ENCODE results near the gene MKNK2. TPM values are rescaled to one million over a fixed set of nuclear protein-coding genes. Genes with fewer than 3 reads are reported as not detected.
A peak's percentile ranks its signal among the peaks of the same experiment; 100 is the strongest.

MKNK2 gene
- total and polyA plus RNA-seq, 3 donors from 2014 or later, result 76.5 to 103 (median 93.0) TPM

- TF ChIP-seq CTCF (IDR thresholded peaks at IDR 0.05) (no peak), POLR2A (IDR thresholded peaks at IDR 0.05) (no peak)
- WGBS, 2 donors, result 73 to 82% methylated on average over 4 to 9 of the region's 9 CpGs
- no peaks in the 10 kb centered on the region for H3K9me3 ChIP-seq
- no peak overlapping the region for H3K4me3 ChIP-seq
- H3K27ac ChIP-seq, result peak overlapping the region; percentile 78 to 89
- DNase-seq, result no peak
- intact Hi-C loops (cut with DNase I; ENCODE audit: low total_unique reads), result no loop called here
- no peaks in the 10 kb centered on the region for H3K27me3 ChIP-seq
- peaks cover 67% of the 10 kb centered on the region for H3K4me1 ChIP-seq
- H3K36me3 ChIP-seq (ENCODE audit: low read depth, missing control alignments), result no peaks in the 10 kb centered on the region
These were observed 7.8 kb downstream of the MKNK2 start for GRCh38 chr19:2043251-2043641.

- peak overlapping the region in 1 of 2 donors; percentile 21 for H3K4me3 ChIP-seq
- intact Hi-C loops (cut with DNase I; ENCODE audit: low total_unique reads), result no loop called here
- TF ChIP-seq POLR2A (IDR thresholded peaks at IDR 0.05) (no peak), CTCF (IDR thresholded peaks at IDR 0.05) (no peak)
- H3K36me3 ChIP-seq (ENCODE audit: low read depth, missing control alignments), result no peaks in the 10 kb centered on the region
- DNase-seq, result no peak
- H3K9me3 ChIP-seq, result no peaks in the 10 kb centered on the region
- H3K4me1 ChIP-seq, result peaks cover 62% of the 10 kb centered on the region
- 26 to 33% methylated on average over 15 to 27 of the region's 29 CpGs for WGBS, 2 donors
- H3K27ac ChIP-seq, result peak overlapping the region; percentile 78 to 89
- H3K27me3 ChIP-seq, result no peaks in the 10 kb centered on the region
These were observed 8.4 kb downstream of the MKNK2 start for GRCh38 chr19:2042485-2043250.

- peak; percentile 97 for DNase-seq
- WGBS, 2 donors, result 9% methylated on average over 58 of the region's 77 CpGs; no CpG with 5 or more reads in 1 of the 2 donors
- peaks cover 58% of the 10 kb centered on the region for H3K4me1 ChIP-seq
- no peaks in the 10 kb centered on the region for H3K27me3 ChIP-seq
- H3K4me3 ChIP-seq, result peak overlapping the region; percentile 21 to 24
- no peaks in the 10 kb centered on the region for H3K9me3 ChIP-seq
- no peak for TF ChIP-seq POLR2A (IDR thresholded peaks at IDR 0.05)
- no peak for TF ChIP-seq CTCF (IDR thresholded peaks at IDR 0.05)
- intact Hi-C loops (cut with DNase I; ENCODE audit: low total_unique reads), result no loop called here
- peak overlapping the region; percentile 89 to 90 for H3K27ac ChIP-seq
- H3K36me3 ChIP-seq (ENCODE audit: low read depth, missing control alignments), result no peaks in the 10 kb centered on the region
These were observed 9.2 kb downstream of the MKNK2 start for GRCh38 chr19:2041683-2042484.

- intact Hi-C loops (cut with DNase I; ENCODE audit: low total_unique reads), result no loop called here
- H3K4me1 ChIP-seq, result peaks cover 58% of the 10 kb centered on the region
- peak overlapping the region; percentile 89 to 90 for H3K27ac ChIP-seq
- 74% methylated on average over 6 of the region's 6 CpGs; no CpG with 5 or more reads in 1 of the 2 donors for WGBS, 2 donors
- H3K36me3 ChIP-seq (ENCODE audit: low read depth, missing control alignments), result no peaks in the 10 kb centered on the region
- DNase-seq, result no peak
- TF ChIP-seq POLR2A (IDR thresholded peaks at IDR 0.05), result no peak
- no peak for TF ChIP-seq CTCF (IDR thresholded peaks at IDR 0.05)
- H3K27me3 ChIP-seq, result no peaks in the 10 kb centered on the region
- H3K4me3 ChIP-seq, result no peak overlapping the region
- no peaks in the 10 kb centered on the region for H3K9me3 ChIP-seq
These were observed 9.7 kb downstream of the MKNK2 start for GRCh38 chr19:2041433-2041682.
